Cerebellar nuclear complex (tissue), 1 donor: ENCODE data around the gene MAN1A2.

ENCODE experiments used
- DNase-seq, 2 experiments: peaks; one replicate each; lab custom pipeline; 2025; lab: John Stamatoyannopoulos, UW

MAN1A2 gene

GRCh38 chr1:117577191-117577885 is 210.1 kb downstream of the MAN1A2 start:
- no peak for DNase-seq

- DNase-seq, result no peak
Measured at GRCh38 chr1:117578466-117578865, 211.2 kb downstream of the MAN1A2 start.
